Hepatic stellate cell (primary cell): Measurements from ENCODE around the gene MSH4.
"Not testable (repeated sequence)": the region's sequence is repeated elsewhere in the genome, so short reads cannot be mapped to it uniquely, and the experiment has no call there.

Source experiments
- DNase-seq: peaks from one replicate; pipeline ENCODE4 v3.0.0; 2011; ENCODE audit warnings: low spot score

Gene MSH4

GRCh38 chr1:75796376-75797272, at the start of gene MSH4:
TSS of gene MSH4 (plus strand) at chr1:75796882. CDS start at chr1:75796986, 104 bp downstream.
- DNase-seq, result no peak

DNA sequence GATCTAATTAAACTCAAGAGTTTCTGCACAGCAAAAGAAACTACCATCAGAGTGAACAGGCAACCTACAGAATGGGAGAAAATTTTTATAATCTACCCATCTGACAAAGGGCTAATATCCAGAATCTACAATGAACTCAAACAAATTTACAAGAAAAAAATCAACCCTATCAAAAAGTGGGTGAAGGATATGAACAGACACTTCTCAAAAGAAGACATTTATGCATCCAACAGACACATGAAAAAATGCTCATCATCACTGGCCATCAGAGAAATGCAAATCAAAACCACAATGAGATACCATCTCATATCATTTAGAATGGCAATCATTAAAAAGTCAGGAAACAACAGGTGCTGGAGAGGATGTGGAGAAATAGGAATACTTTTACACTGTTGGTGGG, 39.5 kb upstream of the MSH4 start:
- not testable (repeated sequence) for DNase-seq

DNA sequence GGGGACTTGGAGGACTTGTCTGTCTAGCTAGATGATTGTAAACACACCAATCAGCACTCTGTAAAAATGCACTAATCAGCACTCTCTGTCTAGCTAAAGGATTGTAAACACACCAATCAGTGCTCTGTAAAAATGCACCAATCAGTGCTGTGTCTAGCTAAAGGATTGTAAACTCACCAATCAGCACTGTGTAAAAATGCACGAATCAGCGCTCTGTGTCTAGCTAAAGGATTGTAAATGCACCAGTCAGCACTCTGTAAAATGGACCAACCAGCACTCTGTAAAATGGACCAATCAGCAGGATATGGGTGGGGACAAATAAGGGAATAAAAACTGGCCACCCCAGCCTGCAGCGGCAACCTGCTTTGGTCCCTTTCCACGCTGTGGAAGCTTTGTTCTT, 38.1 kb upstream of the MSH4 start:
- not testable (repeated sequence) for DNase-seq

DNA sequence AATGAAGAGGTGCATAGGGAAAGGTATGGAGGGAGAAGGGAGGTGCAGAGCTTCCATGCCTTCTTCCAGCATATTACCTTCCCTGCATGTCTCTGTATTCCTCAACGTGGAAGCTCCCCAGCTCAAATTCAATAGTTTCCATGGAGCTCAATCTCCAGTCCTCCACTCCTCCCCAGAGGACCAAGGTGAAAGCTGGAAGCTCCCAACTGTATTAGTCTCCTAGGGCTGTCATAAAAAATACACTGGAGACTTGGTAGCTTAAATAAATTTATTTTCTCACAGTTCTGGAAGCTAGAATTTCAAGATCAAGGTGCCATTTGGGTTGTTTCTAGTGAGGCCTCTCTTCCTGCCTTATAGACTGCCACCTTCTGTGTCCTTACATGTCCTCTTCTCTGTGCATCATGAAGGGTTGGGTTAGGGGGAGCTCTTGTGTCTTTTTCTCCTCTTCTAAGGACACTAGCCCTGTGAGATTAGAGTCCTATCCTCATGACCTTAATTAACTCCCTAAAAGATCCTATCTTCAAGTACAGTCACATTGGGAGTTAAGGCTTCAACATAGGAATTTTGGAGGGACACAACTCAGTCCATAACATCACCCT, 32.5 kb upstream of the MSH4 start:
- no peak for DNase-seq

DNA sequence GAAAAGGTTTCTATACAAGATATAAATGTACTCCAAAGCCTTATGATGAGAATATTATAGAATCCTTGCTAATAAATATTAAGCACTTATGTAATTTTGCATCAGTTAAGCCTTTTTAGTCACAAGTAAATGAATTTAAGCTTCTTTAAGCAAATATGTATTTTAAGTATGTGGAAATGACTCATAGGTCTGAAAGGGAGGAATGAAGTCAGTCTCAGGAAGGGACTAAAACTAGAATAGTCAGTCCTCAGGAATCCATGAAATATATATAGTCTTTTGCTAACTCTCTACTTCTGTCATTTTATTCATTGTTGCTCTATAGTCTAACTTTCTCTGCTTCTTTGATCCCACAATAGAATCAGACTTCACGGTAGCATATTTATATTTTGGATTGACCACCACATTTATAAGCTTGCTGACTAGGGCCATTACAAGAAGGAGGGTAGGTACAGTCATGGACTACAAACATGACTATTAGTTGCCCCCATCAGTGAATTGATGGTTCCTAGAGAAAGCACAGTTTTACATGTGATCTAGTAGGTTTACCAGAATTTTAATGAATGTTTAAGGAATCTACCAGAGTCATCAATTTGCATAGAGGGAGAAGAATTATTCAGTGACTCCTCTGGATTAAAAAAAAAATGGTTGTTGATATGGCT, 30.9 kb upstream of the MSH4 start:
- DNase-seq, result peak; percentile 59

GRCh38 chr1:75768016-75768415, 28.7 kb upstream of the MSH4 start:
- no peak for DNase-seq

DNA sequence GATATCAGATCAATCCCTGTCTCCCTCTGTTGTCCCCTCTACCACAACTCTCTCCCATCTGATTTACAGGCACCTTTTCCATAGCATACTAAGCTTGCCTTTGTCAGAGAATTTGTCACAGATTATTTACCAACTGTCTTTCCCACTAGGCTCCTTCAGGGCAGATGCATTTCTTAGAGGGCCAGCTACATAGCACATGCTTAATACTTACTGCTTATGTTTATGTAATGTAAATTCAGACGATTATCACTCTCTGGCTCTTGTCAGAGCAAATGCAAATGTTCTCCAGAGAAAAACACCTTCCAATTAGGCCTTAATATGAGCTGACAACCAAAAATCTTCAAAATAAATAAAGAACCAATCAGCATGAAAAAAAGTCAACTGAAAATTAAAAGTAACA, 25.9 kb upstream of the MSH4 start:
- DNase-seq, result no peak

- DNase-seq, result no peak
Observed at GRCh38 chr1:75771978-75772377, 24.7 kb upstream of the MSH4 start.

- DNase-seq, result not testable (repeated sequence)
Observed at GRCh38 chr1:75777812-75778211, 18.9 kb upstream of the MSH4 start.

GRCh38 chr1:75778694-75779093, 18.0 kb upstream of the MSH4 start:
- DNase-seq, result not testable (repeated sequence)

- not testable (repeated sequence) for DNase-seq
Observed at GRCh38 chr1:75780183-75780582, 16.5 kb upstream of the MSH4 start.

- not testable (repeated sequence) for DNase-seq
Observed at GRCh38 chr1:75783920-75784319, 12.8 kb upstream of the MSH4 start.

GRCh38 chr1:75785320-75785982, 11.2 kb upstream of the MSH4 start:
- no peak for DNase-seq

GRCh38 chr1:75785983-75786853, 10.5 kb upstream of the MSH4 start, which contains the start of gene RABGGTB:
TSS of gene RABGGTB (plus strand) at chr1:75786256. CDS start at chr1:75786272, 16 bp downstream.
- DNase-seq, result peak; percentile 93

- DNase-seq, result no peak
Observed at GRCh38 chr1:75786901-75787493, 9.7 kb upstream of the MSH4 start.

DNA sequence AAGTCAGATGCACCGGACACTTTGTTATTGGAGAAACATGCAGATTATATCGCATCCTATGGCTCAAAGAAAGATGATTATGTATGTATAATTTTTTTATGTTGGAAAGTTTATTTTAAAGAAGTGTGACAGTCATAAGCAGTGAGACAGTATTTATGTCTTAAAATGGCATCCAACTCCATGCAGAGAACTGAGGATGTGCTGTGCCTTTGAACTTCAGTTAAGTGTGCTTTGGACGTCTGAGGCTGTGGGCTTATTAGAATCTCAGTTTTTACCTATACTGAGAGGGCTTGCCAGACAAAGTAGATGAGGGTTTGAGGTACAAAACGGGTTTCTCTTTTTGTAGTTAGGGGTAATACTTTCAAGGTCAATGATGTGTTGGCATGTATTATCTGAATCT, 9.2 kb upstream of the MSH4 start:
- DNase-seq, result no peak

- no peak for DNase-seq
Observed at GRCh38 chr1:75789988-75790387, 6.7 kb upstream of the MSH4 start.

DNA sequence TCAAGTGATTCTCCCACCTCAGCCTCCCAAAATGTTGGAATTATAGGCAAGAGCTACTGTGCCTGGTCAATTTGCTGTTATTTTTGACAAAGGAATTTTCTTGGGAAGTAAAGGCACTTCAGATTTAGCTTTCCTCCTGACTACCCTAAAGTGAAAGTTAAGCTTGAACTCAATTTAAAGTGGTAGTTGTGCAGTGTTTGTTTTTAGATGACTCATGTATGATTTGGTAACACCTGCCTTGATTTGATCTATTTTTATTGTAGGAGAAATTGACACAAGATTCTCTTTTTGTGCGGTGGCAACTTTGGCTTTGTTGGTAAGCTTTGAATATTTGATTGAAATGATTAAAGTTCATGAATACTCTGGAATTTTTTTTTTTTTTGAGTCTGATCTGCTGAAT, 5.7 kb upstream of the MSH4 start:
- DNase-seq, result no peak

DNA sequence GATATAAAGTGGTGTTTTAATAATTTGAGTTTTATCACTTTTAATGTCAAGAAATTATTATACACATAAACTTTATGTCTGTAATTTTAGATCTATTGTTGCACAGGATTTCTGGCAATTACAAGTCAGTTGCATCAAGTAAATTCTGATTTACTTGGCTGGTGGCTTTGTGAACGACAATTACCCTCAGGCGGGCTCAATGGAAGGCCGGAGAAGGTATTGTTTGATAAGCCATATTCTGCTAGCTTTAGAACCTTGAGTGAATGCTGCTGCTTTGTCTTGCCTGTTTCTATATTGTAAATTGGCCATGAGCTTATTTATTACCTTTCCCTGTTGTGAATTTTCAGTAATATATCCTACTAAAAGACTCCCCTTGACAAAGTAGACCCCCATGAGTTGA, 4.6 kb upstream of the MSH4 start:
- DNase-seq, result no peak

- DNase-seq, result no peak
Observed at GRCh38 chr1:75794382-75794781, 2.3 kb upstream of the MSH4 start.

DNA sequence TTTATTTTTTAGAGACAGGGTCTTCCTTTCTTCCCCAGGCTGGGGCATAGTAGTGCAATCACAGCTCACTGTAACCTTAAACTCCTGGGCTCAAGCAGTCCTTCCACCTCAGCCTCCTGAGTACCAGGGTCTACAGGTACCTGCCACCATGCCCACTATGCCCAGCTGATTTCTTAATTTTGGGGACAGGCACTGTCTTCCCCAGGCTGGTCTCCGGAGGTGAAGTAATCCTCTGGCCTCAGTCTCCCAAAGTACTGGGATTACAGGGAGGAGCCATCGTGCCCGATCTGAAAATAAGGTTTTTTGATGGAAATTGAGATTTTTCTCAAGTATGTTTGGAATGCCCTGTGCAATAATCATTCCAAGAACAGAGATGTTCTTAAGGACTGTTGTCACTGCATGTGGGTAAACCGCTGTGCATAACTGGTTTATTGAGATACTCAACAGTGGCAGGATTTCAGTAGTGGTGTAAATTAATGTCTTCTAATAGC, 934 bp upstream of the MSH4 start:
- DNase-seq, result no peak
